Measurements from ENCODE around the gene TMUB2.
A peak's percentile ranks its signal among the peaks of the same experiment; 100 is the strongest.
"Not testable (repeated sequence)": the region's sequence is repeated elsewhere in the genome, so short reads cannot be mapped to it uniquely, and the experiment has no call there.

Gene TMUB2

GRCh38 chr17:44186307-44187130, at the start of gene TMUB2:
TMUB2 (plus strand) TSS chr17:44186972; CDS start chr17:44187709, 737 bp downstream.
- peaks cover 40% of the 10 kb centered on the region for H3K36me3 ChIP-seq
- H3K9me3 ChIP-seq, result no peaks in the 10 kb centered on the region
- H3K27me3 ChIP-seq, result no peaks in the 10 kb centered on the region
- peak within 1 kb of the TSS; percentile 92 to 98 for H3K4me3 ChIP-seq (ENCODE audit: low read depth in 1 of 2, low read length in 1 of 2)
- peaks cover 37 to 40% of the 10 kb centered on the region in 2 experiments for H3K4me1 ChIP-seq (ENCODE audit: control insufficient read depth in 1 of 2, insufficient read depth in 1 of 2, low read depth in 1 of 2, low read length in 1 of 2)
- peak within 1 kb of the TSS; percentile 98 for H3K27ac ChIP-seq
- TF ChIP-seq, protein P1, sequence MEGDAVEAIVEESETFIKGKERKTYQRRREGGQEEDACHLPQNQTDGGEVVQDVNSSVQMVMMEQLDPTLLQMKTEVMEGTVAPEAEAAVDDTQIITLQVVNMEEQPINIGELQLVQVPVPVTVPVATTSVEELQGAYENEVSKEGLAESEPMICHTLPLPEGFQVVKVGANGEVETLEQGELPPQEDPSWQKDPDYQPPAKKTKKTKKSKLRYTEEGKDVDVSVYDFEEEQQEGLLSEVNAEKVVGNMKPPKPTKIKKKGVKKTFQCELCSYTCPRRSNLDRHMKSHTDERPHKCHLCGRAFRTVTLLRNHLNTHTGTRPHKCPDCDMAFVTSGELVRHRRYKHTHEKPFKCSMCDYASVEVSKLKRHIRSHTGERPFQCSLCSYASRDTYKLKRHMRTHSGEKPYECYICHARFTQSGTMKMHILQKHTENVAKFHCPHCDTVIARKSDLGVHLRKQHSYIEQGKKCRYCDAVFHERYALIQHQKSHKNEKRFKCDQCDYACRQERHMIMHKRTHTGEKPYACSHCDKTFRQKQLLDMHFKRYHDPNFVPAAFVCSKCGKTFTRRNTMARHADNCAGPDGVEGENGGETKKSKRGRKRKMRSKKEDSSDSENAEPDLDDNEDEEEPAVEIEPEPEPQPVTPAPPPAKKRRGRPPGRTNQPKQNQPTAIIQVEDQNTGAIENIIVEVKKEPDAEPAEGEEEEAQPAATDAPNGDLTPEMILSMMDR (IDR thresholded peaks at IDR 0.05), result peak; percentile 52

DNA sequence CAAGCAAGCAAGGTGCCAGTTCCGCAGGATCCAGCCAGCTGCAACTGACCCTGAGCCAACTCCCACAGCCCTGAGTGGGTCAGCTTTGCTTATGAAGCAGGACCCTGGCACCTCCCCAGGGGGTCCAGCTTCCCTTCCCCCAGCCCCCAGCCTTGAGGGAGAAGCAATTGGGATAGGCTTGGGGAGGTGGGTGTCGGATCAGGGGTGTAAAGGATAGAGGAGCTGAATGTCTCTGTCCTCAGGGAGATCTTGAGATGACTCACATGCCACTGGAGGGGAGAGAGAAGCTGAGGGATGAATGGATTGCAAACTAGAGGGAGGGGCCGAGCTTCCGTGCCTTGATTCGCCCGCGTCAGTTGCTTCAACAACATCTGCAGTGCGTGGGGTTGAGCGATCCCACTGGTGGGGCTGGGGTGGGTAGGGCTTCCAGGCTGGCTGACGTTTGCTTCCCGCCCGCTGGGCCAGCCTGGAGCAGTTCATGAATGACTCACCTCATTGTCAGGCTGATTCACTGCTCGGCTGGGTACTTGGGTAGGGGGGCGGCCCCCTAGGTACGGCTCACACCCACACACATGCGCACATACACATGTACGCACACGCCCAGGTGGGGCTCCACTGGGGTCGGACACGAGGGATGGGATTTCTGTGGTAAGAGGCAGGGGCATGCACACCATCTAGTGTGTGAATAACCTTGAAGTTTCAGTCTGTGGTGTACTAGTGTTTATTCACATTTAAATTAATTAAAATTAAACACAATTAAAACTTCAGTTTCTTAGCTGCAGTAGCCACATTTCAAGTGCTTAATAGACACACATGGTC, 48.7 kb upstream of the TMUB2 start:
- H3K9me3 ChIP-seq, result no peaks in the 10 kb centered on the region
- no peak overlapping the region for H3K27ac ChIP-seq
- no peak overlapping the region for H3K4me3 ChIP-seq (ENCODE audit: low read depth in 1 of 2, low read length in 1 of 2)
- peaks cover 19% of the 10 kb centered on the region for H3K27me3 ChIP-seq
- no peaks in the 10 kb centered on the region for H3K36me3 ChIP-seq
- TF ChIP-seq, protein P1 (IDR thresholded peaks at IDR 0.05), result no peak
- peaks cover 25 to 32% of the 10 kb centered on the region in 2 experiments for H3K4me1 ChIP-seq (ENCODE audit: control insufficient read depth in 1 of 2, insufficient read depth in 1 of 2, low read depth in 1 of 2, low read length in 1 of 2)

- not testable (repeated sequence) for H3K36me3 ChIP-seq; H3K27me3 ChIP-seq; H3K9me3 ChIP-seq; H3K27ac ChIP-seq; H3K4me3 ChIP-seq (ENCODE audit: low read depth in 1 of 2, low read length in 1 of 2)
- H3K4me1 ChIP-seq (ENCODE audit: control insufficient read depth in 1 of 2, insufficient read depth in 1 of 2, low read depth in 1 of 2, low read length in 1 of 2), result peaks cover 28 to 31% of the 10 kb centered on the region in 2 experiments
These were observed 42.9 kb upstream of the TMUB2 start for GRCh38 chr17:44143921-44144320.

GRCh38 chr17:44144966-44145739, 41.6 kb upstream of the TMUB2 start:
- Histone ChIP-seq H3K36me3 (no peaks in the 10 kb centered on the region), H3K27ac (peak overlapping the region; percentile 41), H3K4me3 (ENCODE audit: low read depth in 1 of 2, low read length in 1 of 2) (no peak overlapping the region), H3K27me3 (no peaks in the 10 kb centered on the region), H3K4me1 (ENCODE audit: control insufficient read depth in 1 of 2, insufficient read depth in 1 of 2, low read depth in 1 of 2, low read length in 1 of 2) (peaks cover 40 to 43% of the 10 kb centered on the region in 2 experiments), H3K9me3 (no peaks in the 10 kb centered on the region)
- TF ChIP-seq, protein P1 (IDR thresholded peaks at IDR 0.05), result no peak

DNA sequence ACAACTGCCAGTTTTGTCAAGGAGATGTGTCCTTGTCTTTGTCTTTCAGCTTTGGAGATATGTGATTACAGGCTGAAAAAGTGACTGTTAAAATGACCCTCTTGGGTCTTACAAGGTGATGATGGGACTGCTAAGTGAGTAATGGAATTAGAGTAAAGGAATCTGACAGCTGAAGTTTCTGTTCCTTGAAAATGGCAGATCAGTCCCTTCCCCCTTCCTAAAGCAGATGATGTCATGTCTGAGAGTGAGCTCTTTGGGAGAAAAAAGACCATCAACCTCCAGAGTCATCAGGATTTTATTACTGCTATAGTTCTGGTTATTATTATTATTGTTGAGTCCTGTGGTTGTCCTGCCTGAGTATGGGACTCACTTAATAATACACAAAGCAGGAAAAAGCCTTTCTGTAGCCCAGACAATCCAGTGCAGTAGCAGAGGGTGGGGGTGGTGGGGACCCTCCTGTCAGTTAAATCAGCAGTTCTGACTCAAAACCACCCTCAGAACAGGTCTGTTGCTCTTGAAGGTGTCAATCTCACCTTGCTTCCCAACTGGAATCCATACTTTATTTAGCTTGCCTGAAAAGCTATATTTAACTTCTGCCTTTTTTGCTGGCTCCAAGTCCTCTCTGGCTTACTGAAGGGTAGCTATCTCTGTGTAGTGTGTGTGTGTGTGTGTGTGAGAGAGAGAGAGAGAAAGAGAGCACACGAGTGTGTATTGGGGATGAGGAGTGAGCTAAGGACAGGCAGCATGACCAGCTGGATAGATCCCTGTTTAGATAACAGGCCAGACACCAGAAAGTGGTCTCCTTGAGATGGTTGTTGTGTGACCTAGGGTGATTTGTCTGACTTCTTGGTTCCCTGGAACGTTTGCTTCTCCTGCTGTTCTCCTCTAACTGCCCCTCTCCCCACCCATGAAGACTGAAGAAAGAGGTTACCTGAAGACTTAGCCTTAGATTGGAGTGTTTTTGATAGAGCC, 40.1 kb upstream of the TMUB2 start:
- Histone ChIP-seq H3K36me3 (no peaks in the 10 kb centered on the region), H3K4me1 (ENCODE audit: control insufficient read depth in 1 of 2, insufficient read depth in 1 of 2, low read depth in 1 of 2, low read length in 1 of 2) (peaks cover 35 to 40% of the 10 kb centered on the region in 2 experiments), H3K27ac (no peak overlapping the region), H3K27me3 (no peaks in the 10 kb centered on the region), H3K9me3 (no peaks in the 10 kb centered on the region), H3K4me3 (ENCODE audit: low read depth in 1 of 2, low read length in 1 of 2) (no peak overlapping the region)
- TF ChIP-seq, protein P1 (IDR thresholded peaks at IDR 0.05), result no peak
